ENCODE measurements around the gene PTGDS.

The PTGDS gene

GRCh38 chr9:136977223-136977622 is at the start of gene PTGDS:
Gene PTGDS, plus strand, starts transcription at chr9:136977504. Its CDS starts 75 bp downstream, at chr9:136977579.
- DNase-seq = no peak

- DNase-seq = no peak
These were observed 48.7 kb upstream of the PTGDS start for GRCh38 chr9:136928591-136928990.

- no peak for DNase-seq
These were observed 47.3 kb upstream of the PTGDS start for GRCh38 chr9:136930014-136930413.

- DNase-seq = no peak
These were observed 45.6 kb upstream of the PTGDS start for GRCh38 chr9:136931611-136932130.

GRCh38 chr9:136934277-136934676 is 43.0 kb upstream of the PTGDS start:
- no peak for DNase-seq

GRCh38 chr9:136935651-136936050 is 41.7 kb upstream of the PTGDS start:
- DNase-seq = no peak

- DNase-seq = no peak
These were observed 40.6 kb upstream of the PTGDS start for GRCh38 chr9:136936645-136937170.

GRCh38 chr9:136937186-136938001 is 39.9 kb upstream of the PTGDS start:
- DNase-seq = no peak

- DNase-seq = no peak
These were observed 37.8 kb upstream of the PTGDS start for GRCh38 chr9:136939431-136939995.

GRCh38 chr9:136939996-136940525 is 37.2 kb upstream of the PTGDS start:
- DNase-seq = no peak

GRCh38 chr9:136940526-136941230 is 36.6 kb upstream of the PTGDS start:
- DNase-seq = no peak

- DNase-seq = no peak
These were observed 35.8 kb upstream of the PTGDS start for GRCh38 chr9:136941231-136942111.

GRCh38 chr9:136942112-136942880 is 35.0 kb upstream of the PTGDS start:
- DNase-seq = no peak

GRCh38 chr9:136942881-136943230 is 34.4 kb upstream of the PTGDS start:
- no peak for DNase-seq

GRCh38 chr9:136943291-136944211 is 33.8 kb upstream of the PTGDS start:
- DNase-seq = peak; percentile 25

- DNase-seq = no peak
These were observed 33.1 kb upstream of the PTGDS start for GRCh38 chr9:136944212-136944518.

- DNase-seq = peak; percentile 95
These were observed 32.6 kb upstream of the PTGDS start, which contains the start of the genes C8G and FBXW5 for GRCh38 chr9:136944519-136945332. Gene C8G, plus strand, starts transcription at chr9:136945243. Its CDS starts 78 bp downstream, at chr9:136945321. Gene FBXW5, minus strand, starts transcription at chr9:136944738. Its CDS starts 655 bp downstream, at chr9:136944083.

- DNase-seq = no peak
These were observed 31.7 kb upstream of the PTGDS start for GRCh38 chr9:136945333-136946227.
